ENCODE measurements around the gene ACOX3.

DNA sequence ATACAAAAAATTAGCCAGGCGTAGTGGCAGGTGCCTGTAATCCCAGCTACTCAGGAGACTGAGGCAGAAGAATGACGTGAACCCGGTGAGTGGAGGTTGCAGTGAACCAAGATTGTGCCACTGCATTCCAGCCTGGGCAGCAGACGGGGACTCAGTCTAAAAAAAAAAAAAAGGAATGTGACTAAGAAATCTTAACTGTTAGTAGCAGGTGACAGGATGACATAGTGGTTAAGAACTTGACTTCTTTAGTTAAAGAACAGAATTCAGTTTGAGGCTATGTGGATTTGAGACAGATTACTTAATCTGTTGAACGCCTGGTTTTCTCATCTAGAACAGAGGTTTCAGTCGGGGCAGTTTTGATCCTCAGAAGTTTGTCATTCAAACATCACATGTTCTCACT, 3.3 kb upstream of the ACOX3 start:
- TF ChIP-seq, protein P1, sequence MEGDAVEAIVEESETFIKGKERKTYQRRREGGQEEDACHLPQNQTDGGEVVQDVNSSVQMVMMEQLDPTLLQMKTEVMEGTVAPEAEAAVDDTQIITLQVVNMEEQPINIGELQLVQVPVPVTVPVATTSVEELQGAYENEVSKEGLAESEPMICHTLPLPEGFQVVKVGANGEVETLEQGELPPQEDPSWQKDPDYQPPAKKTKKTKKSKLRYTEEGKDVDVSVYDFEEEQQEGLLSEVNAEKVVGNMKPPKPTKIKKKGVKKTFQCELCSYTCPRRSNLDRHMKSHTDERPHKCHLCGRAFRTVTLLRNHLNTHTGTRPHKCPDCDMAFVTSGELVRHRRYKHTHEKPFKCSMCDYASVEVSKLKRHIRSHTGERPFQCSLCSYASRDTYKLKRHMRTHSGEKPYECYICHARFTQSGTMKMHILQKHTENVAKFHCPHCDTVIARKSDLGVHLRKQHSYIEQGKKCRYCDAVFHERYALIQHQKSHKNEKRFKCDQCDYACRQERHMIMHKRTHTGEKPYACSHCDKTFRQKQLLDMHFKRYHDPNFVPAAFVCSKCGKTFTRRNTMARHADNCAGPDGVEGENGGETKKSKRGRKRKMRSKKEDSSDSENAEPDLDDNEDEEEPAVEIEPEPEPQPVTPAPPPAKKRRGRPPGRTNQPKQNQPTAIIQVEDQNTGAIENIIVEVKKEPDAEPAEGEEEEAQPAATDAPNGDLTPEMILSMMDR (conservative IDR thresholded peaks at IDR 0.05): no peak
- no peak for TF ChIP-seq EZH2 (IDR thresholded peaks at IDR 0.05; ENCODE audit: low read depth)
